Activated CD4-positive, alpha-beta T cell treated with anti-CD3 and anti-CD28 coated beads, Interleukin-2, Interleukin-6, amounts not matched to agents 100 ng/mL and 50 ng/mL, durations not matched to agents 16 hours and 8 hours (primary cell): ENCODE data around the gene ALKBH6.
"Not testable (repeated sequence)": the region's sequence is repeated elsewhere in the genome, so short reads cannot be mapped to it uniquely, and the experiment has no call there.

Experiments
- DNase-seq: peaks from one replicate; pipeline ENCODE4 v3.0.0-alpha.2; 2020

Gene ALKBH6

GRCh38 chr19:35992907-35993765 lies 20.9 kb downstream of the ALKBH6 start:
- DNase-seq = no peak

- DNase-seq = no peak
These were observed 22.1 kb downstream of the ALKBH6 start for GRCh38 chr19:35991731-35992450.

GRCh38 chr19:35990771-35991730 lies 23.0 kb downstream of the ALKBH6 start:
- DNase-seq = no peak

GRCh38 chr19:35990156-35990555 lies 23.9 kb downstream of the ALKBH6 start:
- DNase-seq = no peak

GRCh38 chr19:35988824-35989223 lies 25.2 kb downstream of the ALKBH6 start:
- DNase-seq = no peak

GRCh38 chr19:35987571-35987896 lies 26.5 kb downstream of the ALKBH6 start:
- no peak for DNase-seq

- no peak for DNase-seq
These were observed 27.1 kb downstream of the ALKBH6 start for GRCh38 chr19:35986664-35987570.

GRCh38 chr19:35986111-35986510 lies 27.9 kb downstream of the ALKBH6 start:
- no peak for DNase-seq

GRCh38 chr19:35983177-35983576 lies 30.8 kb downstream of the ALKBH6 start:
- no peak for DNase-seq

GRCh38 chr19:35980997-35981396 lies 33.0 kb downstream of the ALKBH6 start:
- not testable (repeated sequence) for DNase-seq

GRCh38 chr19:35978832-35979365 lies 35.1 kb downstream of the ALKBH6 start:
- no peak for DNase-seq

- DNase-seq = no peak
These were observed 35.7 kb downstream of the ALKBH6 start for GRCh38 chr19:35978271-35978670.

- DNase-seq = peak; percentile 37
These were observed 36.4 kb downstream of the ALKBH6 start for GRCh38 chr19:35977446-35978222.

GRCh38 chr19:35975608-35976214 lies 38.3 kb downstream of the ALKBH6 start:
- no peak for DNase-seq

- no peak for DNase-seq
These were observed 40.5 kb downstream of the ALKBH6 start for GRCh38 chr19:35973487-35973886.

- no peak for DNase-seq
These were observed 47.2 kb downstream of the ALKBH6 start for GRCh38 chr19:35966771-35967170.

- peak; percentile 34 for DNase-seq
These were observed 50.5 kb downstream of the ALKBH6 start for GRCh38 chr19:35963514-35963913.

GRCh38 chr19:35960432-35960972 lies 53.5 kb downstream of the ALKBH6 start:
- no peak for DNase-seq

- no peak for DNase-seq
These were observed 54.1 kb downstream of the ALKBH6 start for GRCh38 chr19:35959968-35960320.
